ENCODE results near the gene FAM167B. TPM values are rescaled to one million over a fixed set of nuclear protein-coding genes. Genes with fewer than 3 reads are reported as not detected.

The FAM167B gene
- 0.18 TPM in 1 of 2 replicates, not detected in the other for total RNA-seq (2012; rRNA removed)
- 0.53 and 0.59 TPM in 2 replicates for polyA plus RNA-seq (2012; rRNA removed)
- polyA plus RNA-seq (2012; cell fraction: cytosol; rRNA removed), result 0.62 and 1.0 TPM in 2 replicates
- polyA plus RNA-seq (2012; cell fraction: nucleus; rRNA removed; ENCODE audit: low replicate concordance), result 1.8 and 3.7 TPM in 2 replicates
- percentile 44 among the genes with signal in this experiment for Bru-seq, nascent RNA
- percentile 56 among the genes with signal in this experiment for BruChase-seq, experiment 1, labeled RNA remaining after a 6-hour chase
- percentile 49 among the genes with signal in this experiment for BruChase-seq, experiment 2, labeled RNA remaining after a 2-hour chase
- long read RNA-seq, partial matches to known transcripts, result 0 of 2 reads
- long read RNA-seq, other reads (novel, unspliced or antisense), result 0 of 2 reads

DNA sequence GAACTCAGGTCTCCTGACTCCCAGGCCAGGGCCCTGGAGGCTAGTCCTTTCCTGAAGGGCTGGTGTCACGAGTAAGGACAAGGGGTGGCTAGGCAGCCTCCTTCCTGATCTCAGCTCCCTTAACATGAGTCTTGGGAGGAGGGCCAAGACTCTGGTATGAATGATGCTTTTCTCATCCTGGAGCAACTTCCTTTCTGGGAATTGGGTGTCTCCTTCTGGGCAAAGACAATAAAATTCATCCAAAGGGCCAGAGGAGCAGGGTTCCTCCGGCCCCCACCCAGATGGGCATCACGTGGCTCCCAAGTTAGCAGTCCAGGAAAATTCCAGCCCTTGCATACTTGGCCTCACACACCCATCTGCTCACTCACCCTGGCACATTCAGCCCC is at the start of gene FAM167B:
Gene FAM167B (plus strand): TSS at position 335 of the 386 bp plus-strand sequence. CDS start 200 bp downstream, outside the sequence.
- in situ Hi-C loops (cut with MboI; ENCODE audit: low sequenced_read_pairs) (no loop called here), intact Hi-C loops (cut with micrococcal nuclease) (no loop called here), dilution Hi-C loops (cut with HindIII; ENCODE audit: low sequenced_read_pairs, unreplicated experiment) (no loop called here)
- ChIA-PET POLR2A (ENCODE audit: unreplicated experiment) (interaction anchor here (0.6 kb wide), 2 partner anchors 21 to 70 kb away, joined by 3 to 5 read pairs; no protein-coding TSS in a partner anchor), CTCF (interaction anchor here (1.1 kb wide), 1 partner anchor 77 kb away, joined by 3 read pairs; no protein-coding TSS in a partner anchor)
- H4K20me1 ChIP-seq (ENCODE audit: insufficient read depth, low read length), result no peaks in the 10 kb centered on the region
- peaks cover 16% of the 10 kb centered on the region for H3K9me1 ChIP-seq (ENCODE audit: insufficient read depth, low read length)
- peak within 1 kb of the TSS; percentile 58 to 70; a peak in 3 of 4 replicates for H4K8ac ChIP-seq (ENCODE audit: low read depth in 2 of 2, low read length in 2 of 2)
- peak within 1 kb of the TSS; percentile 81; the same call in 1 of the 3 replicates for H2BK15ac ChIP-seq (ENCODE audit: low read depth, low read length)
- H3K27me3 ChIP-seq (ENCODE audit: control insufficient read depth, insufficient read depth, low read length), result no peaks in the 10 kb centered on the region
- peak within 1 kb of the TSS; percentile 45 for H3K18ac ChIP-seq (ENCODE audit: low read depth, low read length)
- H3K4ac ChIP-seq (ENCODE audit: low read depth, low read length), result peak within 1 kb of the TSS; percentile 94
- H3K23ac ChIP-seq (ENCODE audit: low read depth, low read length), result no peak within 1 kb of the TSS
- H2BK120ac ChIP-seq (ENCODE audit: low read depth, low read length), result peak within 1 kb of the TSS; percentile 86
- H3K27ac ChIP-seq (ENCODE audit: insufficient read depth, low read length), result peak within 1 kb of the TSS; percentile 54; the same call in 1 of the 2 replicates
- ATAC-seq (ENCODE audit: low read depth) (peak; percentile 60), DNase-seq (peak; percentile 71)
- peak within 1 kb of the TSS; percentile 42 for H2BK5ac ChIP-seq (ENCODE audit: low read depth, low read length, poor library complexity, severe bottlenecking)
- H3K56ac ChIP-seq (ENCODE audit: extremely low read depth, insufficient read depth, low read length), result no peak within 1 kb of the TSS
- H3K14ac ChIP-seq (replicated peaks; ENCODE audit: low read depth, low read length), result peak within 1 kb of the TSS; percentile 76; the same call in 1 of the 2 replicates
- peak within 1 kb of the TSS; percentile 84 for H2BK20ac ChIP-seq (ENCODE audit: low read depth, low read length)
- peaks cover 18% of the 10 kb centered on the region for H3K4me1 ChIP-seq (ENCODE audit: control insufficient read depth, insufficient read depth, low read length)
- no peak within 1 kb of the TSS for H3K9ac ChIP-seq (ENCODE audit: low read depth, low read length)
- peak within 1 kb of the TSS; percentile 84 for H2AFZ ChIP-seq (replicated peaks; ENCODE audit: low read length, poor library complexity)
- H4K5ac ChIP-seq (ENCODE audit: low read depth, low read length), result peak within 1 kb of the TSS; percentile 55; the same call in 1 of the 2 replicates
- H3K4me2 ChIP-seq (ENCODE audit: low read depth, low read length), result no peak within 1 kb of the TSS
- 37% methylated on average over 2 of the region's 3 CpGs; no CpG with 5 or more reads in 1 of the 2 experiments for WGBS, 2 experiments (ENCODE audit: extremely low coverage in 2 of 2, insufficient read length in 1 of 2)
- peak within 1 kb of the TSS; percentile 89 for H2AK9ac ChIP-seq (replicated peaks; ENCODE audit: low read depth, low read length, poor library complexity)
- H3K9me3 ChIP-seq (ENCODE audit: control insufficient read depth, insufficient read depth, low read length), result no peaks in the 10 kb centered on the region
- no peaks in the 10 kb centered on the region for H3K36me3 ChIP-seq (ENCODE audit: control insufficient read depth, insufficient read depth, low read length)
- H3K79me1 ChIP-seq (ENCODE audit: low read depth in 1 of 2, low read length in 2 of 2), result peaks cover 0 to 8% of the 10 kb centered on the region in 2 experiments; a peak in 2 of 4 replicates
- H2AK5ac ChIP-seq (ENCODE audit: low read depth, low read length), result peak within 1 kb of the TSS; percentile 80
- no peak within 1 kb of the TSS for H3K4me3 ChIP-seq (ENCODE audit: insufficient read depth, low read depth, low read length)
- TF ChIP-seq POLR2A (IDR thresholded peaks at IDR 0.05; ENCODE audit: low read depth, low read length) (no peak), MAZ (IDR thresholded peaks at IDR 0.05; ENCODE audit: borderline replicate concordance, low read depth, low read length) (peak; percentile 63; the same call in 1 of the 2 replicates)
- TF ChIP-seq, protein P1, sequence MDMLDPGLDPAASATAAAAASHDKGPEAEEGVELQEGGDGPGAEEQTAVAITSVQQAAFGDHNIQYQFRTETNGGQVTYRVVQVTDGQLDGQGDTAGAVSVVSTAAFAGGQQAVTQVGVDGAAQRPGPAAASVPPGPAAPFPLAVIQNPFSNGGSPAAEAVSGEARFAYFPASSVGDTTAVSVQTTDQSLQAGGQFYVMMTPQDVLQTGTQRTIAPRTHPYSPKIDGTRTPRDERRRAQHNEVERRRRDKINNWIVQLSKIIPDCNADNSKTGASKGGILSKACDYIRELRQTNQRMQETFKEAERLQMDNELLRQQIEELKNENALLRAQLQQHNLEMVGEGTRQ (IDR thresholded peaks at IDR 0.05; ENCODE audit: low read depth, low read length), result peak; percentile 54; the same call in 1 of the 2 replicates
- TF ChIP-seq, protein P2, sequence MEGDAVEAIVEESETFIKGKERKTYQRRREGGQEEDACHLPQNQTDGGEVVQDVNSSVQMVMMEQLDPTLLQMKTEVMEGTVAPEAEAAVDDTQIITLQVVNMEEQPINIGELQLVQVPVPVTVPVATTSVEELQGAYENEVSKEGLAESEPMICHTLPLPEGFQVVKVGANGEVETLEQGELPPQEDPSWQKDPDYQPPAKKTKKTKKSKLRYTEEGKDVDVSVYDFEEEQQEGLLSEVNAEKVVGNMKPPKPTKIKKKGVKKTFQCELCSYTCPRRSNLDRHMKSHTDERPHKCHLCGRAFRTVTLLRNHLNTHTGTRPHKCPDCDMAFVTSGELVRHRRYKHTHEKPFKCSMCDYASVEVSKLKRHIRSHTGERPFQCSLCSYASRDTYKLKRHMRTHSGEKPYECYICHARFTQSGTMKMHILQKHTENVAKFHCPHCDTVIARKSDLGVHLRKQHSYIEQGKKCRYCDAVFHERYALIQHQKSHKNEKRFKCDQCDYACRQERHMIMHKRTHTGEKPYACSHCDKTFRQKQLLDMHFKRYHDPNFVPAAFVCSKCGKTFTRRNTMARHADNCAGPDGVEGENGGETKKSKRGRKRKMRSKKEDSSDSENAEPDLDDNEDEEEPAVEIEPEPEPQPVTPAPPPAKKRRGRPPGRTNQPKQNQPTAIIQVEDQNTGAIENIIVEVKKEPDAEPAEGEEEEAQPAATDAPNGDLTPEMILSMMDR (conservative IDR thresholded peaks at IDR 0.05; ENCODE audit: low read depth, low read length), result no peak
- no TSS peak for BruUV-seq (replicated peaks)
- peak within 1 kb of the TSS; percentile 72 for H4K91ac ChIP-seq (ENCODE audit: insufficient read depth, low read depth, low read length)

All from IMR-90 (cell line).